ENCODE data around the gene PTMS.

DNA sequence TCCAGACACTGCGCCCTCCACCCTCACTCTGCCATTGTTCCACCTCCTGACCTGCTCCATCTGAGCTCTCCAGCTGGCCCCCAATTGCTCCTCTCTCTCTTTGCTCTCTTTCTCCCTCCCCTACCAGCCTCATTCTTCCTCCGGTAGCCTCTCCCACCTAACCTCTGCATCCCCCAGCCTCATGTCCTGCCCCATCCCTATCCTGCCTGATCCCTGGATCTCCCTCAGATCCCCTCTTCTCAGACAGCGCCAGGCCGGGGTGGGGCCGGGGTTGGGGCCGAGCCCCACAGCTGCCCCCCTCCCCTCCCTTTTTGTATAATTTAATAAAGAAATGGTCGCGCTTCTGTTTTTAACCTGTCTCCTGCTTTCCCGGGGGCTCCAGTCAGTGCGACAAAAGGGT is 4.4 kb downstream of the PTMS start:
- TF ChIP-seq, protein P1, sequence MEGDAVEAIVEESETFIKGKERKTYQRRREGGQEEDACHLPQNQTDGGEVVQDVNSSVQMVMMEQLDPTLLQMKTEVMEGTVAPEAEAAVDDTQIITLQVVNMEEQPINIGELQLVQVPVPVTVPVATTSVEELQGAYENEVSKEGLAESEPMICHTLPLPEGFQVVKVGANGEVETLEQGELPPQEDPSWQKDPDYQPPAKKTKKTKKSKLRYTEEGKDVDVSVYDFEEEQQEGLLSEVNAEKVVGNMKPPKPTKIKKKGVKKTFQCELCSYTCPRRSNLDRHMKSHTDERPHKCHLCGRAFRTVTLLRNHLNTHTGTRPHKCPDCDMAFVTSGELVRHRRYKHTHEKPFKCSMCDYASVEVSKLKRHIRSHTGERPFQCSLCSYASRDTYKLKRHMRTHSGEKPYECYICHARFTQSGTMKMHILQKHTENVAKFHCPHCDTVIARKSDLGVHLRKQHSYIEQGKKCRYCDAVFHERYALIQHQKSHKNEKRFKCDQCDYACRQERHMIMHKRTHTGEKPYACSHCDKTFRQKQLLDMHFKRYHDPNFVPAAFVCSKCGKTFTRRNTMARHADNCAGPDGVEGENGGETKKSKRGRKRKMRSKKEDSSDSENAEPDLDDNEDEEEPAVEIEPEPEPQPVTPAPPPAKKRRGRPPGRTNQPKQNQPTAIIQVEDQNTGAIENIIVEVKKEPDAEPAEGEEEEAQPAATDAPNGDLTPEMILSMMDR (conservative IDR thresholded peaks at IDR 0.05; ENCODE audit: low read length): no peak
- TF ChIP-seq EZH2phosphoT487 (IDR thresholded peaks at IDR 0.05; ENCODE audit: borderline replicate concordance, low read depth, low read length): no peak
